ENCODE results near the gene HYAL3. TPM values are rescaled to one million over a fixed set of nuclear protein-coding genes. Genes with fewer than 3 reads are reported as not detected.
"Not testable (repeated sequence)": the region's sequence is repeated elsewhere in the genome, so short reads cannot be mapped to it uniquely, and the experiment has no call there.

HYAL3 gene
- total and polyA plus RNA-seq, 5 donors: 1.1 to 2.9 (median 2.1) TPM

DNA sequence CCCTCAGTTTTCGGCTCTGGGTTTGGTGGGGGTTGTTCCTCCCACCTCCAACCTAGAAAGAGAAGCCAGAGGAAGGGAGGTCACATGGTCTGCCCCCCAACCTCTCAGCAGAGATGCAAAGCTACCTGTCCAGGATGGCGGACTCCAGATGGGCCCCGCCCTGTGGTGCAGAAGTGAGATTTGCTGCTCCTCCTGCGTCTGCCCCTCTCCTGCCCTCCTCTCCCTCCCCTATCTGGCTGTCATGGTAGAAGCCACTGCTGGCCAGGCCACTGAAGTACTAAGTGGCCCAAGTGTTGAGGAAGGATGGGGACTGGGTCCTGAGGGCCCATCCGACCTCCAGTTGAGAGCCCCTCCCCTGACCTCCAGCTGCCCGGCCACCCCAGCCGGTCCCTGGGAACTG is 32.4 kb downstream of the HYAL3 start:
- peaks cover 14% of the 10 kb centered on the region for H3K4me1 ChIP-seq (ENCODE audit: control insufficient read depth, insufficient read depth, low read length)
- ATAC-seq (no peak), DNase-seq (no peak)
- peak overlapping the region; percentile 84 for H3K27ac ChIP-seq (ENCODE audit: low read length)
- H3K4me3 ChIP-seq (ENCODE audit: low read length): peak overlapping the region; percentile 44
- H3K27me3 ChIP-seq (ENCODE audit: control insufficient read depth, insufficient read depth): no peaks in the 10 kb centered on the region
- WGBS: 48% methylated on average over 7 of the region's 7 CpGs
- intact Hi-C loops (cut with DNase I): no loop called here
- H3K9me3 ChIP-seq (ENCODE audit: control insufficient read depth, low read length): no peaks in the 10 kb centered on the region

DNA sequence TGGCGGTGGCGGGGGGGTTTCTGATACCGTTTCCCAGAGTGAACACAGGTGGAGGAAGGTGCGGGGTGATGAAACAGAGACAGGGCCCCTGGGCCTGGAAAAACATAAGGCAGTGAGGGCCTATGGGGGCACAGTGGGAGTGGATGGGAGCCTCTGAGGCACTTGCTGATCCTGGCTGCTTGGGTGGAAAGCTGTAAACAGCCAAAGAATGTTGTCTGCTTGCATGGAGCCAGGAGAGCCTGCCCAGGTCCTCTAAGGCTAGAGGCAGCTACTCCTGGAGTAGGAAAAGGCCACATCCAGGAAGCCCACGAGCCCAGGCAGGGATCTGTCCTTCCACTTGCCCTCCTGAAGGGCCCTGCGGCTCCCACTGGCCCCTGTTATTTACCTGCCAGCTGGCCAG is 33.2 kb downstream of the HYAL3 start:
- intact Hi-C loops (cut with DNase I): no loop called here
- Histone ChIP-seq H3K9me3 (ENCODE audit: control insufficient read depth, low read length) (no peaks in the 10 kb centered on the region), H3K4me1 (ENCODE audit: control insufficient read depth, insufficient read depth, low read length) (peaks cover 15% of the 10 kb centered on the region), H3K27ac (ENCODE audit: low read length) (peak overlapping the region; percentile 84), H3K4me3 (ENCODE audit: low read length) (no peak overlapping the region), H3K27me3 (ENCODE audit: control insufficient read depth, insufficient read depth) (no peaks in the 10 kb centered on the region)
- WGBS: 74% methylated on average over 6 of the region's 6 CpGs
- ATAC-seq (no peak), DNase-seq (peak in 1 of 3 donors; percentile 69)

DNA sequence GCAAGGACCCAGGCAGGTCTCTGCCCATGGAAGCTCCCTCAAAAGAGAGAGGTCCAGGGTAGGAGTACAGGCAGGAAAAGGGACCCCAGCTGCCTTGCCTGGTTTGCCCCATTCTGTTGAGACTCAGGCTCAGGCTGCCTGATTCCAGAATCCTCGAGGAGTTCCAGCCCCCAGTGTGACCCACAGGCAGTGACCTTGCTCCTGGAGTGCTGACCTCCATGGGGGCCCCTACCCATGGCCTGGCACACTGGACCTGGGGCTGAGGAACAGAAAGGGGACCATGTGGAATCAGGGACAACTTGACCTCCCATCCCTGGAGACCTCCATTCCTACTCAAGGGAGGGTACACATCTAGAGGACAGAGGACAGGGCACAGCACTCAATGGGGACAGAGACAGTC is 33.6 kb downstream of the HYAL3 start:
- Histone ChIP-seq H3K27me3 (ENCODE audit: control insufficient read depth, insufficient read depth) (no peaks in the 10 kb centered on the region), H3K9me3 (ENCODE audit: control insufficient read depth, low read length) (no peaks in the 10 kb centered on the region), H3K4me3 (ENCODE audit: low read length) (no peak overlapping the region), H3K27ac (ENCODE audit: low read length) (peak overlapping the region; percentile 84), H3K4me1 (ENCODE audit: control insufficient read depth, insufficient read depth, low read length) (peaks cover 15% of the 10 kb centered on the region)
- no peak for DNase-seq
- ATAC-seq: no peak
- WGBS: 37% methylated on average over 1 of the region's 1 CpG
- intact Hi-C loops (cut with DNase I): no loop called here

DNA sequence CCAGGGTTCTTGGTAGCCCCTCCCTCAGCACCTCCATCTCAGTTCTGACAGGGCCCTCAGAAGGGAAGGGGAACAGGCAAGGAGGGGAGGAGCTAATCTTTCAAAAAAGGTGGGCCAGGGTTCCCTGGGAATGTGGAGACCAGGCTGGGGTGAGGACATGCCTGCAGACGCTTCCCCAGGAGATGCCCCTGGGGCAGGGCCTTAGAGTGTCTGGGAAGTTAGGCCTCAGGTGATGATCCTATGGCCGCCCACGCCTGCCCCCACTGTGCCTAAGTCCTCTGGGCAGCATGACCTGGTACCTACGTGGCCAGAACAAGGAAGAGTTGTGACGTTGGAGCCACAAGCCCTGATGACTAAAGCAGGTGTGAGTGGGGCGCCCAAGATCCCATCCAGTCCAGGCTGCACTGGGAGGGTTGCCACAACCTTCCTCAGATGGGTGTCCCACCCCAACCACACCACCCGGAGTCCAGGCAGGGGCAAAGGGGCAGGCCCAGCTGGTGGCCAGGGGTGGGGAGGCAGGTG is 34.2 kb downstream of the HYAL3 start:
- Histone ChIP-seq H3K4me3 (ENCODE audit: low read length) (no peak overlapping the region), H3K27ac (ENCODE audit: low read length) (peak overlapping the region; percentile 84), H3K4me1 (ENCODE audit: control insufficient read depth, insufficient read depth, low read length) (peaks cover 15% of the 10 kb centered on the region), H3K9me3 (ENCODE audit: control insufficient read depth, low read length) (no peaks in the 10 kb centered on the region), H3K27me3 (ENCODE audit: control insufficient read depth, insufficient read depth) (no peaks in the 10 kb centered on the region)
- ATAC-seq (no peak), DNase-seq (no peak)
- intact Hi-C loops (cut with DNase I): no loop called here
- 62% methylated on average over 7 of the region's 7 CpGs for WGBS

GRCh38 chr3:50264383-50264963 is 34.7 kb downstream of the HYAL3 start:
- peak overlapping the region; percentile 84 for H3K27ac ChIP-seq (ENCODE audit: low read length)
- H3K27me3 ChIP-seq (ENCODE audit: control insufficient read depth, insufficient read depth): no peaks in the 10 kb centered on the region
- peaks cover 18% of the 10 kb centered on the region for H3K4me1 ChIP-seq (ENCODE audit: control insufficient read depth, insufficient read depth, low read length)
- no peaks in the 10 kb centered on the region for H3K9me3 ChIP-seq (ENCODE audit: control insufficient read depth, low read length)
- DNase-seq (peak; percentile 80 to 93 (median 93)), ATAC-seq (peak; percentile 38 to 62)
- no peak overlapping the region for H3K4me3 ChIP-seq (ENCODE audit: low read length)
- WGBS: 26% methylated on average over 7 of the region's 7 CpGs
- intact Hi-C loops (cut with DNase I): no loop called here

DNA sequence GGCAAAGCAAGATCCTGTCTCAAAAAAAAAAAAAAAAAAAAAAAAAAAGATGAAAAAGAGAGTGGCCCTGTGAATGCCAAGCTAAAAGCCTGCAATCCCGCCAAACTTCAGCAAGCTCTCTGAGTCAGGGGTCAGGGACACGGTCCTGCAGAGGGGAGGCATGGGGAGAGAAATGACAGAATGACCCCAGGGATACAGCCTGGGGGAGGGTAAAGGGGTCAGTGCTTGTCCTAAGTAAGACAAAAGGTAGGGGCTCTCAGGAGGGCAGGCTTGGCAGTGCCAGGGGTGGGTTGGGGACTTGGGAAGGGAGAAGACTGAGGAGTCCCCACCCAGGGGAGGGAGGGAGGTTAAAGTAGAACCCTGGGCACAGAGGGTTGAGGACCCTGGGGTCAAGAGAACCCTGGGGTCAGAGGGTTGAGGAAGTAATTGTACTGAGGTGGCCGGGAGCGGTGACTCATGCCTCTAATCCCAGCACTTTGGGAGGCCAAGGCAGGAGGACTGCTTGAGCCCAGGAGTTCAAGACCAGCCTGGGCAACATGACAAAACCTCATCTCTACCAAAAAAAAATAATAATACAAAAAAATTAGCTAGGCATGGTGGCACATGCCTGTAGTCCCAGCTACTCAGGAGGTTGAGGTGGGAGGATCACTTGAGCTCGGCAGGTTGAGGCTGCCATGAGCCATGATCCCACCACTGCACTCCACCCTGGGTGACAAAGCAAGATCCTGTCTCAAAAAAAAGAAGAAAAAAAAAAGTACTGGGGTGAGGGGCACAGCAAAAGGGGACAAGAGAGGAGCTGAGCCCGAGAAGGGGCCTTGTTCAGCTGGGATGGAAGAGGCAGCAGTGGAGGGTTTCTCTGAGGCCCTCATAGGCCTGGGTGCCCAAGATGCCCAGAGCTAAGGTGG is 35.5 kb downstream of the HYAL3 start:
- peaks cover 18% of the 10 kb centered on the region for H3K4me1 ChIP-seq (ENCODE audit: control insufficient read depth, insufficient read depth, low read length)
- intact Hi-C loops (cut with DNase I): no loop called here
- no peaks in the 10 kb centered on the region for H3K27me3 ChIP-seq (ENCODE audit: control insufficient read depth, insufficient read depth)
- no peaks in the 10 kb centered on the region for H3K9me3 ChIP-seq (ENCODE audit: control insufficient read depth, low read length)
- H3K27ac ChIP-seq (ENCODE audit: low read length): peak overlapping the region; percentile 34
- H3K4me3 ChIP-seq (ENCODE audit: low read length): no peak overlapping the region
- WGBS: 61% methylated on average over 6 of the region's 6 CpGs
- ATAC-seq (no peak), DNase-seq (peak in 1 of 3 donors; percentile 65)

DNA sequence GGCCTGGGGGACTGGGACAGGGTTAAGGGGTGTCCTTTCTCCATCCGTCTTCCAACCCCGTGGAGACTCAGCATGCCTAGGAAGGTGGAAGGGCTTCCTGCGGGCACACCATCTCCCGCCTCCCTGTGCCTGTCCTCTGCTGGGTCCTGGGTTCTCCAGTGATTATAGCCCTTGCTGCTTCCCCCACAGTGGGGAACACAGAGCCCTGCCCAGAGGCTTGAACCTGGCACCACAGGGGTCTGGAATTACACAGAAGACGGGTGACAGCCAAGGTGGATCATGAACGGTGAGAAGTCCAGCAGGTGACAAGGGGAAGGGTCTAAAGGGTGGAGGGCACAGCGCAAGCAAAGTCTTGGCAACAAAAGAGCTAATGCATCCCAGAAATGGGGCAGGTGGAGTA is 36.4 kb downstream of the HYAL3 start:
- H3K27me3 ChIP-seq (ENCODE audit: control insufficient read depth, insufficient read depth): no peaks in the 10 kb centered on the region
- intact Hi-C loops (cut with DNase I): no loop called here
- peak overlapping the region; percentile 46 for H3K27ac ChIP-seq (ENCODE audit: low read length)
- no peak overlapping the region for H3K4me3 ChIP-seq (ENCODE audit: low read length)
- peaks cover 17% of the 10 kb centered on the region for H3K4me1 ChIP-seq (ENCODE audit: control insufficient read depth, insufficient read depth, low read length)
- no peak for ATAC-seq
- no peak for DNase-seq
- H3K9me3 ChIP-seq (ENCODE audit: control insufficient read depth, low read length): no peaks in the 10 kb centered on the region
- WGBS: 80% methylated on average over 7 of the region's 7 CpGs

DNA sequence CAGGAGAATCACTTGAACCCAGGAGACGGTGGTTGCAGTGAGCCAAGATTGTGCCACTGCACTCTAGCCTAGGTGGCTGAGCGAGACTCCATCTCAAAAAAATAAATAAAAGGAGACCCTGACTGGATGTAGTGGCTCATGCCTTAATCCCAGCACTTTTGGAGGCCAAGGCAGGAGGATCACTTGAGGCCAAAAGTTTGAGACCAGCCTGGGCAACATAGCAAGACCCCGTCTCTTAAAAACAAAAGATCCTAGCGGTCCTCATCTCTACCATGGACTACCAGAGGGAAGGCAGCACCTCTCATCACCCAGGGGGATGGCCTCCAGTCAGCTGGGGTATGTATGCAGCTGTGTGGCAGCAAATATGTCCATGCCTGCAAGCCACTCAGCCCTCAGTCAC is 37.0 kb downstream of the HYAL3 start:
- intact Hi-C loops (cut with DNase I): not testable (repeated sequence)

DNA sequence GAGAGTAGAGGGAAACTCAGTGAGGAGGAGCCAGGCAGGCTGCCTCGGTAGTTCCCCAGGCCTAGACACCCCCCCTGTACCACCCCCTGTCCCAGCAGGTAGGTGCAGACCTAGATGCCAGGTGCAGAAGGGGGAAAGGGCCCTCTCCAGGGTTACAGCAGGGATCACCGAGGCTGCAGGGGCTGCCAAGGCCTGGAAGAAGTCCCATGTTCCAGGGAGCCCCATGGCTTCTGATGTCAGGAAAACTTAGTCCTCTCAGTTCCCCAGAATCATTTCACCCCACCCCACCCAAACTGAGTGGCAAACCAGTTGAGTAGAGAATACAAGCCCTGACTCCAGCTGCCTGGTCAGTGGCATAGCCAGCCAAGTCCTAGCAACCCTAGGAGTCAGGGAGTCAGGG is 37.7 kb downstream of the HYAL3 start:
- intact Hi-C loops (cut with DNase I): no loop called here
- Histone ChIP-seq H3K4me3 (ENCODE audit: low read length) (no peak overlapping the region), H3K4me1 (ENCODE audit: control insufficient read depth, insufficient read depth, low read length) (peaks cover 17% of the 10 kb centered on the region), H3K9me3 (ENCODE audit: control insufficient read depth, low read length) (no peaks in the 10 kb centered on the region), H3K27ac (ENCODE audit: low read length) (peak overlapping the region; percentile 88), H3K27me3 (ENCODE audit: control insufficient read depth, insufficient read depth) (no peaks in the 10 kb centered on the region)
- 35% methylated on average over 2 of the region's 2 CpGs for WGBS
- ATAC-seq (no peak), DNase-seq (peak in 1 of 3 donors; percentile 54)

More for the DNA sequence above, 37.0 kb downstream of the HYAL3 start:
- not testable (repeated sequence) for DNase-seq; H3K4me3 ChIP-seq (ENCODE audit: low read length); ATAC-seq; H3K27ac ChIP-seq (ENCODE audit: low read length); H3K27me3 ChIP-seq (ENCODE audit: control insufficient read depth, insufficient read depth); H3K9me3 ChIP-seq (ENCODE audit: control insufficient read depth, low read length)
- H3K4me1 ChIP-seq (ENCODE audit: control insufficient read depth, insufficient read depth, low read length): peaks cover 17% of the 10 kb centered on the region
- 98% methylated on average over 4 of the region's 4 CpGs for WGBS

GRCh38 chr3:50260942-50261441 is 38.2 kb downstream of the HYAL3 start:
- 48% methylated on average over 5 of the region's 5 CpGs for WGBS
- peak overlapping the region; percentile 53 for H3K4me3 ChIP-seq (ENCODE audit: low read length)

More at GRCh38 chr3:50260942-50261441, 38.2 kb downstream of the HYAL3 start:
- H3K4me1 ChIP-seq (ENCODE audit: control insufficient read depth, insufficient read depth, low read length): peaks cover 17% of the 10 kb centered on the region
- intact Hi-C loops (cut with DNase I): no loop called here
- ATAC-seq (no peak), DNase-seq (peak in 1 of 3 donors; percentile 66)
- peak overlapping the region; percentile 88 for H3K27ac ChIP-seq (ENCODE audit: low read length)
- no peaks in the 10 kb centered on the region for H3K27me3 ChIP-seq (ENCODE audit: control insufficient read depth, insufficient read depth)
- no peaks in the 10 kb centered on the region for H3K9me3 ChIP-seq (ENCODE audit: control insufficient read depth, low read length)

Data from right cardiac atrium (tissue), 5 donors.